ENCODE data around the gene PPP6R2.

The PPP6R2 gene

GRCh38 chr22:50303848-50304527 is 39.1 kb upstream of the PPP6R2 start:
- peaks cover 2 to 51% of the 10 kb centered on the region in 2 donors for H3K36me3 ChIP-seq (replicated peaks in 1 of 2; ENCODE audit: control insufficient read depth in 2 of 2, insufficient read depth in 2 of 2, low read length in 2 of 2)
- no peak overlapping the region for H3K4me2 ChIP-seq (ENCODE audit: insufficient read depth, low read length, poor library complexity, severe bottlenecking)
- peak overlapping the region; percentile 60 for H3K18ac ChIP-seq (ENCODE audit: low read length)
- no peak overlapping the region for H3K4me3 ChIP-seq (ENCODE audit: low read length in 2 of 2)
- no peak overlapping the region for H2BK120ac ChIP-seq (ENCODE audit: low read depth, low read length)
- H2AK5ac ChIP-seq (ENCODE audit: low read depth, low read length): peak overlapping the region; percentile 96
- H2AFZ ChIP-seq (ENCODE audit: low read length): no peak overlapping the region
- H3K27ac ChIP-seq (replicated peaks; ENCODE audit: low read length): no peak overlapping the region
- peak overlapping the region; percentile 46 for H2BK12ac ChIP-seq (ENCODE audit: low read length)
- H3K9me3 ChIP-seq (replicated peaks in 1 of 2; ENCODE audit: control insufficient read depth in 2 of 2, insufficient read depth in 1 of 2, low read depth in 1 of 2, low read length in 2 of 2): no peaks in the 10 kb centered on the region
- H3K14ac ChIP-seq (ENCODE audit: low read length): no peak overlapping the region
- H3K27me3 ChIP-seq (ENCODE audit: control insufficient read depth in 3 of 3, insufficient read depth in 3 of 3, low read depth in 1 of 3, low read length in 3 of 3): peaks cover 0 to 6% (median 0%) of the 10 kb centered on the region in 3 experiments
- H3K4ac ChIP-seq (ENCODE audit: low read length): no peak overlapping the region
- H3K23ac ChIP-seq (ENCODE audit: low read depth, low read length, poor library complexity): peak overlapping the region; percentile 68
- no peak overlapping the region for H4K91ac ChIP-seq (ENCODE audit: low read depth, low read length, poor library complexity)
- no peak overlapping the region for H2BK15ac ChIP-seq (ENCODE audit: low read length)
- peaks cover 57% of the 10 kb centered on the region for H3K79me1 ChIP-seq (ENCODE audit: low read depth, low read length)
- H3K9ac ChIP-seq (ENCODE audit: low read depth, low read length, poor library complexity): peak overlapping the region; percentile 50
- H2BK5ac ChIP-seq (ENCODE audit: low read length): no peak overlapping the region
- DNase-seq (ENCODE audit: low spot score): no peak
- no peak overlapping the region for H4K8ac ChIP-seq (ENCODE audit: low read depth, low read length)
- WGBS, 2 donors (ENCODE audit: extremely low coverage in 2 of 2, insufficient read length in 2 of 2, insufficient replicate concordance in 1 of 2): no CpG with 5 or more reads among the region's 11 CpGs
- peaks cover 36 to 39% of the 10 kb centered on the region in 2 donors for H3K4me1 ChIP-seq (ENCODE audit: control insufficient read depth in 2 of 2, insufficient read depth in 1 of 2, low read depth in 1 of 2, low read length in 2 of 2)

- Histone ChIP-seq H3K14ac (ENCODE audit: low read length) (peak overlapping the region; percentile 75), H3K4me2 (ENCODE audit: insufficient read depth, low read length, poor library complexity, severe bottlenecking) (no peak overlapping the region), H3K18ac (ENCODE audit: low read length) (peak overlapping the region; percentile 66), H3K4ac (ENCODE audit: low read length) (peak overlapping the region; percentile 91), H3K4me1 (ENCODE audit: control insufficient read depth in 2 of 2, insufficient read depth in 1 of 2, low read depth in 1 of 2, low read length in 2 of 2) (peaks cover 41 to 43% of the 10 kb centered on the region in 2 donors), H2AK5ac (ENCODE audit: low read depth, low read length) (peak overlapping the region; percentile 96), H3K23ac (ENCODE audit: low read depth, low read length, poor library complexity) (peak overlapping the region; percentile 70), H3K27ac (replicated peaks; ENCODE audit: low read length) (no peak overlapping the region), H3K9ac (ENCODE audit: low read depth, low read length, poor library complexity) (peak overlapping the region; percentile 30), H3K36me3 (replicated peaks in 1 of 2; ENCODE audit: control insufficient read depth in 2 of 2, insufficient read depth in 2 of 2, low read length in 2 of 2) (peaks cover 2 to 51% of the 10 kb centered on the region in 2 donors), H3K27me3 (ENCODE audit: control insufficient read depth in 3 of 3, insufficient read depth in 3 of 3, low read depth in 1 of 3, low read length in 3 of 3) (peaks cover 0 to 6% (median 0%) of the 10 kb centered on the region in 3 experiments), H3K79me1 (ENCODE audit: low read depth, low read length) (peaks cover 53% of the 10 kb centered on the region), H2BK5ac (ENCODE audit: low read length) (peak overlapping the region; percentile 97), H4K8ac (ENCODE audit: low read depth, low read length) (peak overlapping the region; percentile 86), H3K4me3 (ENCODE audit: low read length in 2 of 2) (peak overlapping the region in 1 of 2 donors; percentile 97), H2BK120ac (ENCODE audit: low read depth, low read length) (no peak overlapping the region), H2BK12ac (ENCODE audit: low read length) (peak overlapping the region; percentile 65), H2BK15ac (ENCODE audit: low read length) (peak overlapping the region; percentile 65), H4K91ac (ENCODE audit: low read depth, low read length, poor library complexity) (no peak overlapping the region), H3K9me3 (replicated peaks in 1 of 2; ENCODE audit: control insufficient read depth in 2 of 2, insufficient read depth in 1 of 2, low read depth in 1 of 2, low read length in 2 of 2) (no peaks in the 10 kb centered on the region), H2AFZ (ENCODE audit: low read length) (no peak overlapping the region)
- no peak for DNase-seq (ENCODE audit: low spot score)
- WGBS, 2 donors (ENCODE audit: extremely low coverage in 2 of 2, insufficient read length in 2 of 2, insufficient replicate concordance in 1 of 2): no CpG with 5 or more reads among the region's 22 CpGs
Observed at GRCh38 chr22:50304528-50305392, 38.4 kb upstream of the PPP6R2 start.

- no peak overlapping the region for H4K91ac ChIP-seq (ENCODE audit: low read depth, low read length, poor library complexity)
- H3K27ac ChIP-seq (replicated peaks; ENCODE audit: low read length): no peak overlapping the region
- H2BK12ac ChIP-seq (ENCODE audit: low read length): peak overlapping the region; percentile 93
- peaks cover 2 to 51% of the 10 kb centered on the region in 2 donors for H3K36me3 ChIP-seq (replicated peaks in 1 of 2; ENCODE audit: control insufficient read depth in 2 of 2, insufficient read depth in 2 of 2, low read length in 2 of 2)
- H3K4ac ChIP-seq (ENCODE audit: low read length): no peak overlapping the region
- peak overlapping the region; percentile 97 for H2BK5ac ChIP-seq (ENCODE audit: low read length)
- peak overlapping the region; percentile 70 for H3K23ac ChIP-seq (ENCODE audit: low read depth, low read length, poor library complexity)
- H2AFZ ChIP-seq (ENCODE audit: low read length): no peak overlapping the region
- no peak for DNase-seq (ENCODE audit: low spot score)
- H2BK15ac ChIP-seq (ENCODE audit: low read length): peak overlapping the region; percentile 77
- peak overlapping the region; percentile 79 for H3K14ac ChIP-seq (ENCODE audit: low read length)
- peaks cover 51% of the 10 kb centered on the region for H3K79me1 ChIP-seq (ENCODE audit: low read depth, low read length)
- H3K4me2 ChIP-seq (ENCODE audit: insufficient read depth, low read length, poor library complexity, severe bottlenecking): peak overlapping the region; percentile 89
- WGBS, 2 donors (ENCODE audit: extremely low coverage in 2 of 2, insufficient read length in 2 of 2, insufficient replicate concordance in 1 of 2): no CpG with 5 or more reads among the region's 14 CpGs
- peak overlapping the region; percentile 78 for H3K18ac ChIP-seq (ENCODE audit: low read length)
- H2BK120ac ChIP-seq (ENCODE audit: low read depth, low read length): no peak overlapping the region
- peak overlapping the region in 1 of 2 donors; percentile 97 for H3K4me3 ChIP-seq (ENCODE audit: low read length in 2 of 2)
- peaks cover 44 to 47% of the 10 kb centered on the region in 2 donors for H3K4me1 ChIP-seq (ENCODE audit: control insufficient read depth in 2 of 2, insufficient read depth in 1 of 2, low read depth in 1 of 2, low read length in 2 of 2)
- peak overlapping the region; percentile 63 for H3K9ac ChIP-seq (ENCODE audit: low read depth, low read length, poor library complexity)
- peak overlapping the region; percentile 82 for H2AK5ac ChIP-seq (ENCODE audit: low read depth, low read length)
- no peaks in the 10 kb centered on the region for H3K9me3 ChIP-seq (replicated peaks in 1 of 2; ENCODE audit: control insufficient read depth in 2 of 2, insufficient read depth in 1 of 2, low read depth in 1 of 2, low read length in 2 of 2)
- peaks cover 0 to 6% (median 0%) of the 10 kb centered on the region in 3 experiments for H3K27me3 ChIP-seq (ENCODE audit: control insufficient read depth in 3 of 3, insufficient read depth in 3 of 3, low read depth in 1 of 3, low read length in 3 of 3)
- H4K8ac ChIP-seq (ENCODE audit: low read depth, low read length): no peak overlapping the region
Observed at GRCh38 chr22:50305393-50305922, 37.7 kb upstream of the PPP6R2 start.

Measured in neuronal stem cell (in vitro differentiated cells).